GM12878 (cell line): ENCODE results near the gene EEF2. TPM values are rescaled to one million over a fixed set of nuclear protein-coding genes. Genes with fewer than 3 reads are reported as not detected.

Source experiments
- ATAC-seq: fragments of 200-7000 bp; cut with Tn5 transposase; 3 replicates; pipeline ENCODE4 v1.9.1; 2020; ENCODE audit warnings: mild to moderate bottlenecking, moderate library complexity
- BruUV-seq: library from RNA; stranded (reverse); fragments of 400-500 nt; replicated peaks from 2 replicates; lab custom pipeline; 2021; lab: Mats Ljungman, UMichigan
- CTCF ChIA-PET: fragments of 300-600 bp; sonication (Branson Sonifier 250); formaldehyde crosslinking; extraction: SDS; loops from one replicate; lab custom pipeline; 2021; ENCODE audit warnings: inconsistent platforms; lab: Yijun Ruan, JAX
- POLR2A ChIA-PET: fragments of 350-600 bp; formaldehyde crosslinking; extraction: SDS; loops from one replicate; lab custom pipeline; 2021; ENCODE audit warnings: inconsistent platforms; lab: Charles Lee
- RAD21 ChIA-PET: fragments of 300-600 bp; sonication (Branson Sonifier 250); formaldehyde crosslinking; loops from one replicate; lab custom pipeline; 2023; ENCODE audit warnings: antibody characterized with exemption; ENCODE audit not compliant: unreplicated experiment; lab: Charles Lee
- SMC1A ChIA-PET: fragments of 300-600 bp; sonication (Branson Sonifier 250); formaldehyde crosslinking; loops from one replicate; lab custom pipeline; 2023; ENCODE audit not compliant: unreplicated experiment, uncharacterized antibody; lab: Charles Lee
- DNase-seq: peaks from one replicate; pipeline ENCODE4 v3.0.0-alpha.2; 2011; ENCODE audit warnings: low read depth, low spot score
- FAIRE-seq: peaks from 3 replicates; lab custom pipeline; 2011; peaks lifted over from hg19 to GRCh38; lab: Jason Lieb, UNC
- H2AFZ ChIP-seq: 2 replicates; pipeline ENCODE4 v1.6.0; 2011; ENCODE audit warnings: low read depth, low read length, control low read depth; ENCODE audit not compliant: control insufficient read depth
- H3K27ac ChIP-seq: 2 replicates; pipeline ENCODE4 v1.5.1; 2011; ENCODE audit warnings: control low read depth; ENCODE audit not compliant: control insufficient read depth, insufficient read depth
- H3K27me3 ChIP-seq, 2 experiments: replicated peaks in 1 of 2; 2 replicates each; pipeline versions ENCODE4 v1.6.0 to v1.6.1; 2011; ENCODE audit warnings: low read length in 1 of 2; ENCODE audit not compliant: control insufficient read depth in 2 of 2, insufficient read depth in 2 of 2
- H3K36me3 ChIP-seq, 2 experiments: 2 replicates each; pipeline ENCODE4 v1.5.1; 2011; ENCODE audit warnings: low read length in 1 of 2; ENCODE audit not compliant: control insufficient read depth in 2 of 2, insufficient read depth in 2 of 2
- H3K4me1 ChIP-seq: 2 replicates; pipeline ENCODE4 v1.6.1; 2011; ENCODE audit warnings: mild to moderate bottlenecking, low read length, moderate library complexity, mixed read lengths; ENCODE audit not compliant: control insufficient read depth, insufficient read depth
- H3K4me2 ChIP-seq: 2 replicates; pipeline ENCODE4 v1.6.0; 2011; ENCODE audit warnings: control low read depth; ENCODE audit not compliant: control insufficient read depth, insufficient read depth
- H3K4me3 ChIP-seq: fragments of 200-600 bp; sonication (generic); 2 replicates; pipeline ENCODE4 v1.5.1; 2016
- H3K79me2 ChIP-seq: 2 replicates; pipeline ENCODE4 v1.6.0; 2011; ENCODE audit warnings: low read length; ENCODE audit not compliant: control insufficient read depth, insufficient read depth
- H3K9ac ChIP-seq: 2 replicates; pipeline ENCODE4 v1.8.0; 2011; ENCODE audit warnings: low read length, control low read depth, mixed read lengths; ENCODE audit not compliant: control insufficient read depth, insufficient read depth
- H3K9me3 ChIP-seq: replicated peaks from 3 replicates; pipeline ENCODE4 v1.5.1; 2011; ENCODE audit warnings: mild to moderate bottlenecking, low read length; ENCODE audit not compliant: control insufficient read depth, insufficient read depth
- H4K20me1 ChIP-seq: 2 replicates; pipeline ENCODE4 v1.6.0; 2011; ENCODE audit not compliant: control insufficient read depth, insufficient read depth
- CBX3 ChIP-seq: fragments of 200-600 bp; sonication (generic); IDR thresholded peaks from 2 replicates; pipeline ENCODE4 v1.6.1; 2016; ENCODE audit warnings: low read depth, borderline replicate concordance
- CREM ChIP-seq: IDR thresholded peaks from 2 replicates; pipeline ENCODE4 v1.6.1; 2014; ENCODE audit warnings: antibody characterized with exemption, low read depth
- RFX5 ChIP-seq: IDR thresholded peaks from 2 replicates; pipeline ENCODE4 v1.6.1; 2011; ENCODE audit warnings: low read depth, low read length, improper control_type of control experiment
- STAT1 ChIP-seq: fragments of 450-650 bp; conservative IDR thresholded peaks from 2 replicates; pipeline ENCODE4 v1.6.1; 2014; ENCODE audit warnings: antibody characterized with exemption, mild to moderate bottlenecking
- TCF7 ChIP-seq: IDR thresholded peaks from 2 replicates; pipeline ENCODE4 v1.6.1; 2014; ENCODE audit warnings: antibody characterized with exemption, borderline replicate concordance
- ZNF384 ChIP-seq: IDR thresholded peaks from 2 replicates; pipeline ENCODE4 v1.6.1; 2012; ENCODE audit warnings: low read depth, mild to moderate bottlenecking, low read length, improper control_type of control experiment, borderline replicate concordance
- ZZZ3 ChIP-seq: IDR thresholded peaks from 2 replicates; pipeline ENCODE4 v1.6.1; 2011; ENCODE audit warnings: low read depth; ENCODE audit not compliant: control insufficient read depth, insufficient read length
- WGBS: methylation state at CpG from one replicate; pipeline ENCODE4 v1.1.6; 2016; ENCODE audit warnings: low lambda C conversion rate; ENCODE audit not compliant: insufficient replicate concordance, insufficient coverage; ENCODE audit errors: missing lambda C conversion rate; 5-methylcytosine and 5-hydroxymethylcytosine counted together
- in situ Hi-C: fragments of 300-500 bp; cut with MboI; formaldehyde crosslinking; loops from 9 replicates; pipeline ENCODE4 v1.14.3; 2018; ENCODE audit warnings: mixed read lengths
- intact Hi-C: fragments of 100-400 bp; cut with micrococcal nuclease; formaldehyde crosslinking; loops from one replicate; pipeline ENCODE4 v1.14.2; 2022; ENCODE audit not compliant: unreplicated experiment
- polyA plus RNA-seq, 11 experiments: library from polyadenylated mRNA; depleted of rRNA in 4 of 11; unstranded in 6 of 11; stranded (reverse) in 5 of 11; fragments of >200 nt; fragmentation: Nextera tagmentation in 4 of 11; fragmentation: Illumina TruSeq in 1 of 11; extraction: Ambion mirVana in 4 of 11; extraction: Trizol in 1 of 11; gene quantifications; 1 replicate in 1 of 11; 2 replicates in 10 of 11; pipeline versions ENCODE4 v1.2.1 to v1.2.3, GENCODE V29; 2011 to 2016; ENCODE audit warnings: inconsistent platforms in 2 of 11, missing spikeins in 2 of 11, low read depth in 1 of 11
- total RNA-seq, 4 experiments: library from RNA; depleted of rRNA in 3 of 4; stranded (reverse); fragments of >200 nt in 3 of 4; fragmentation: Illumina TruSeq in 1 of 4; extraction: Trizol in 1 of 4; gene quantifications; 2 replicates each; pipeline versions ENCODE4 v1.2.1 to v1.2.3, GENCODE V29; 2013 to 2021
- TF ChIP-seq, protein P1 (sequence below), 3 experiments: IDR thresholded peaks in 2 of 3; conservative IDR thresholded peaks in 1 of 3; 2 replicates each; pipeline ENCODE4 v1.5.1; 2011; ENCODE audit warnings: low read depth in 3 of 3, low read length in 3 of 3, mild to moderate bottlenecking in 3 of 3, control low read depth in 2 of 3, moderate library complexity in 2 of 3, inconsistent platforms in 1 of 3, mixed read lengths in 1 of 3; ENCODE audit not compliant: control insufficient read depth in 2 of 3, insufficient read depth in 1 of 3; ENCODE audit errors: extremely low read depth in 1 of 3
- TF ChIP-seq, protein P2 (sequence below): IDR thresholded peaks from 2 replicates; pipeline ENCODE4 v1.6.1; 2012; ENCODE audit warnings: low read depth, low read length, improper control_type of control experiment
- TF ChIP-seq, protein P3 (sequence below): IDR thresholded peaks from 2 replicates; pipeline ENCODE4 v1.6.1; 2012; ENCODE audit warnings: improper control_type of control experiment, low read depth, low read length; ENCODE audit not compliant: insufficient replicate concordance

EEF2 gene
- total and polyA plus RNA-seq, 10 of the 15 experiments (the other 5 are each of a cell fraction or from before 2014, with no cell fraction given) = 280 to 3,491 (median 1,305) TPM

DNA sequence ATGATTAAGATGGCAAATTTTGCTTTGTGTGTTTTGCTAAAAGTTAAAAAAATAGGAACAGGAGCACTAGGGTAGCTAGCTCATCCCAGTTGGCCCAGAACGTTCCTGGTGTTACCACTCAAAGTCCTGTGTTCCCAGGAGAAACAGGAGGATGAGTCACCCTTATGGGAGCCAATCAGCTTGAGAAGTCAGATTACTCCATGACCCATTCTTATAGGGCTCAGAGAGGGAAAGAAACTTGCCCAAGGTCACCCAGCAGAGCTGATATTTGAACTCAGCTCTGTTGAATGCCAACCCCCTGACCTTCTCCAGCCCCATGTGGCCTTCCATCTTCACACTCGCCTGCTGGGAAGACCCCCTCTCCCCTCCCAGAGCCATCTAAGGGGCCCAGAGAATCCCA lies 39.4 kb downstream of the EEF2 start:
- RAD21 ChIA-PET = no interaction called here
- no peak overlapping the region for H3K4me2 ChIP-seq
- H3K36me3 ChIP-seq = no peaks in the 10 kb centered on the region
- no peak for FAIRE-seq
- H2AFZ ChIP-seq = no peak overlapping the region
- TF ChIP-seq CREM (no peak), TCF7 (no peak), RFX5 (no peak), ZZZ3 (no peak), STAT1 (no peak), CBX3 (no peak), ZNF384 (no peak)
- TF ChIP-seq, protein P1, sequence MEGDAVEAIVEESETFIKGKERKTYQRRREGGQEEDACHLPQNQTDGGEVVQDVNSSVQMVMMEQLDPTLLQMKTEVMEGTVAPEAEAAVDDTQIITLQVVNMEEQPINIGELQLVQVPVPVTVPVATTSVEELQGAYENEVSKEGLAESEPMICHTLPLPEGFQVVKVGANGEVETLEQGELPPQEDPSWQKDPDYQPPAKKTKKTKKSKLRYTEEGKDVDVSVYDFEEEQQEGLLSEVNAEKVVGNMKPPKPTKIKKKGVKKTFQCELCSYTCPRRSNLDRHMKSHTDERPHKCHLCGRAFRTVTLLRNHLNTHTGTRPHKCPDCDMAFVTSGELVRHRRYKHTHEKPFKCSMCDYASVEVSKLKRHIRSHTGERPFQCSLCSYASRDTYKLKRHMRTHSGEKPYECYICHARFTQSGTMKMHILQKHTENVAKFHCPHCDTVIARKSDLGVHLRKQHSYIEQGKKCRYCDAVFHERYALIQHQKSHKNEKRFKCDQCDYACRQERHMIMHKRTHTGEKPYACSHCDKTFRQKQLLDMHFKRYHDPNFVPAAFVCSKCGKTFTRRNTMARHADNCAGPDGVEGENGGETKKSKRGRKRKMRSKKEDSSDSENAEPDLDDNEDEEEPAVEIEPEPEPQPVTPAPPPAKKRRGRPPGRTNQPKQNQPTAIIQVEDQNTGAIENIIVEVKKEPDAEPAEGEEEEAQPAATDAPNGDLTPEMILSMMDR (IDR thresholded peaks at IDR 0.05 in 2 of 3, conservative IDR thresholded peaks at IDR 0.05 in 1 of 3; ENCODE audit: control insufficient read depth in 2 of 3, extremely low read depth in 1 of 3, insufficient read depth in 1 of 3, low read depth in 3 of 3, low read length in 3 of 3) = no peak
- TF ChIP-seq, protein P2, sequence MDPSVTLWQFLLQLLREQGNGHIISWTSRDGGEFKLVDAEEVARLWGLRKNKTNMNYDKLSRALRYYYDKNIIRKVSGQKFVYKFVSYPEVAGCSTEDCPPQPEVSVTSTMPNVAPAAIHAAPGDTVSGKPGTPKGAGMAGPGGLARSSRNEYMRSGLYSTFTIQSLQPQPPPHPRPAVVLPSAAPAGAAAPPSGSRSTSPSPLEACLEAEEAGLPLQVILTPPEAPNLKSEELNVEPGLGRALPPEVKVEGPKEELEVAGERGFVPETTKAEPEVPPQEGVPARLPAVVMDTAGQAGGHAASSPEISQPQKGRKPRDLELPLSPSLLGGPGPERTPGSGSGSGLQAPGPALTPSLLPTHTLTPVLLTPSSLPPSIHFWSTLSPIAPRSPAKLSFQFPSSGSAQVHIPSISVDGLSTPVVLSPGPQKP = no peak
- TF ChIP-seq, protein P3, sequence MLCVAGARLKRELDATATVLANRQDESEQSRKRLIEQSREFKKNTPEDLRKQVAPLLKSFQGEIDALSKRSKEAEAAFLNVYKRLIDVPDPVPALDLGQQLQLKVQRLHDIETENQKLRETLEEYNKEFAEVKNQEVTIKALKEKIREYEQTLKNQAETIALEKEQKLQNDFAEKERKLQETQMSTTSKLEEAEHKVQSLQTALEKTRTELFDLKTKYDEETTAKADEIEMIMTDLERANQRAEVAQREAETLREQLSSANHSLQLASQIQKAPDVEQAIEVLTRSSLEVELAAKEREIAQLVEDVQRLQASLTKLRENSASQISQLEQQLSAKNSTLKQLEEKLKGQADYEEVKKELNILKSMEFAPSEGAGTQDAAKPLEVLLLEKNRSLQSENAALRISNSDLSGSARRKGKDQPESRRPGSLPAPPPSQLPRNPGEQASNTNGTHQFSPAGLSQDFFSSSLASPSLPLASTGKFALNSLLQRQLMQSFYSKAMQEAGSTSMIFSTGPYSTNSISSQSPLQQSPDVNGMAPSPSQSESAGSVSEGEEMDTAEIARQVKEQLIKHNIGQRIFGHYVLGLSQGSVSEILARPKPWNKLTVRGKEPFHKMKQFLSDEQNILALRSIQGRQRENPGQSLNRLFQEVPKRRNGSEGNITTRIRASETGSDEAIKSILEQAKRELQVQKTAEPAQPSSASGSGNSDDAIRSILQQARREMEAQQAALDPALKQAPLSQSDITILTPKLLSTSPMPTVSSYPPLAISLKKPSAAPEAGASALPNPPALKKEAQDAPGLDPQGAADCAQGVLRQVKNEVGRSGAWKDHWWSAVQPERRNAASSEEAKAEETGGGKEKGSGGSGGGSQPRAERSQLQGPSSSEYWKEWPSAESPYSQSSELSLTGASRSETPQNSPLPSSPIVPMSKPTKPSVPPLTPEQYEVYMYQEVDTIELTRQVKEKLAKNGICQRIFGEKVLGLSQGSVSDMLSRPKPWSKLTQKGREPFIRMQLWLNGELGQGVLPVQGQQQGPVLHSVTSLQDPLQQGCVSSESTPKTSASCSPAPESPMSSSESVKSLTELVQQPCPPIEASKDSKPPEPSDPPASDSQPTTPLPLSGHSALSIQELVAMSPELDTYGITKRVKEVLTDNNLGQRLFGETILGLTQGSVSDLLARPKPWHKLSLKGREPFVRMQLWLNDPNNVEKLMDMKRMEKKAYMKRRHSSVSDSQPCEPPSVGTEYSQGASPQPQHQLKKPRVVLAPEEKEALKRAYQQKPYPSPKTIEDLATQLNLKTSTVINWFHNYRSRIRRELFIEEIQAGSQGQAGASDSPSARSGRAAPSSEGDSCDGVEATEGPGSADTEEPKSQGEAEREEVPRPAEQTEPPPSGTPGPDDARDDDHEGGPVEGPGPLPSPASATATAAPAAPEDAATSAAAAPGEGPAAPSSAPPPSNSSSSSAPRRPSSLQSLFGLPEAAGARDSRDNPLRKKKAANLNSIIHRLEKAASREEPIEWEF = no peak
- CTCF ChIA-PET = no interaction called here
- H3K4me1 ChIP-seq = no peaks in the 10 kb centered on the region
- POLR2A ChIA-PET = no interaction called here
- BruUV-seq = no TSS peak
- no peak overlapping the region for H3K4me3 ChIP-seq
- intact Hi-C loops = no loop called here
- H3K79me2 ChIP-seq = no peaks in the 10 kb centered on the region
- no peak overlapping the region for H3K27ac ChIP-seq
- H3K9ac ChIP-seq = no peak overlapping the region
- in situ Hi-C loops = no loop called here
- 3% methylated on average over 2 of the region's 2 CpGs for WGBS
- DNase-seq = no peak
- ATAC-seq = no peak
- H3K9me3 ChIP-seq = no peaks in the 10 kb centered on the region
- no peaks in the 10 kb centered on the region; a peak in 1 of 4 replicates for H3K27me3 ChIP-seq
- no peaks in the 10 kb centered on the region for H4K20me1 ChIP-seq
- SMC1A ChIA-PET = no interaction called here
